GM10266 (cell line): Measurements from ENCODE around the gene PPP2R2B.
"Not testable (repeated sequence)": the region's sequence is repeated elsewhere in the genome, so short reads cannot be mapped to it uniquely, and the experiment has no call there.

Experiments
- DNase-seq: peaks from one replicate; pipeline ENCODE4 v3.0.0; 2012; ENCODE audit errors: extremely low spot score
- TF ChIP-seq, protein P1 (sequence below): IDR thresholded peaks from 2 replicates; pipeline ENCODE4 v1.5.1; 2012; ENCODE audit warnings: mild to moderate bottlenecking, low read depth; ENCODE audit not compliant: control insufficient read depth, insufficient read depth; ENCODE audit errors: missing control alignments

Gene PPP2R2B

DNA sequence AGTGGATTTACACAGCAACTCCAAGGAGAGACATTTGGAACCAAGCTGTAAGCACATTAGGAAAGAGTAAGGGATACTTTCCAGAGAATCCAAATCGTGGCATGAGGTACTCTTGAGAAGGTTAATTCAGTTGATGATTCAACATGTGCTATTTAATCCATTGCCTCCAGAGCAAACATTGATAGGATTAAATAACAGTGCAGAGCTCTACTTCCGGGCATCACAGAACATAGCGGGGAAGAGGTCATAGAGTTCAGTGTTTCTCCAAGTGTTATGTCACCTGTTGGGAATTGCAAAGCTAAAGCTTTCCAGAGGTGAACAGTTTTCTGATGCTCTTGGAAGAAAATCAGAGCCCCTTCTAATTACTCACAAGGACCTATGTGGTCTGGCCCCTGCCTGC, 127.5 kb downstream of the PPP2R2B start:
- TF ChIP-seq, protein P1, sequence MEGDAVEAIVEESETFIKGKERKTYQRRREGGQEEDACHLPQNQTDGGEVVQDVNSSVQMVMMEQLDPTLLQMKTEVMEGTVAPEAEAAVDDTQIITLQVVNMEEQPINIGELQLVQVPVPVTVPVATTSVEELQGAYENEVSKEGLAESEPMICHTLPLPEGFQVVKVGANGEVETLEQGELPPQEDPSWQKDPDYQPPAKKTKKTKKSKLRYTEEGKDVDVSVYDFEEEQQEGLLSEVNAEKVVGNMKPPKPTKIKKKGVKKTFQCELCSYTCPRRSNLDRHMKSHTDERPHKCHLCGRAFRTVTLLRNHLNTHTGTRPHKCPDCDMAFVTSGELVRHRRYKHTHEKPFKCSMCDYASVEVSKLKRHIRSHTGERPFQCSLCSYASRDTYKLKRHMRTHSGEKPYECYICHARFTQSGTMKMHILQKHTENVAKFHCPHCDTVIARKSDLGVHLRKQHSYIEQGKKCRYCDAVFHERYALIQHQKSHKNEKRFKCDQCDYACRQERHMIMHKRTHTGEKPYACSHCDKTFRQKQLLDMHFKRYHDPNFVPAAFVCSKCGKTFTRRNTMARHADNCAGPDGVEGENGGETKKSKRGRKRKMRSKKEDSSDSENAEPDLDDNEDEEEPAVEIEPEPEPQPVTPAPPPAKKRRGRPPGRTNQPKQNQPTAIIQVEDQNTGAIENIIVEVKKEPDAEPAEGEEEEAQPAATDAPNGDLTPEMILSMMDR: no peak
- DNase-seq: no peak

DNA sequence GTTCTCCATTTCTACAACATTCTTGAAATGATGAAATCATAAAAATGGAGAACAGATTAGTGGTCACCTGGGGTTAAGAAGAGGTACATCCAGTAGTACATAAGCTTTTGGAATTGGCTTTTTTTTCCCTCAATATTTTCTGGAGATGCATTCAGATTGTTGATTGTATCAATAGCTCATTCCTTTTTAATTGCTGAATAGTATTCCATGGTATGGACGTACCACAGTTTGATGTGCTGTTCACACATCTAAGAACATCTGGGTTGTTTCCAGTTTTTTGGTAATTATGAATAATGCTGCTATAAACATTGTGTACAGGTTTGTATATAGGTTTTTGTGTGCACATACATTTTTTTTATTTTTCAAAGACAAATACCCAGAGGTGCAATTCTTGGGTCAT, 130.0 kb downstream of the PPP2R2B start:
- DNase-seq: no peak
- TF ChIP-seq, protein P1: no peak

DNA sequence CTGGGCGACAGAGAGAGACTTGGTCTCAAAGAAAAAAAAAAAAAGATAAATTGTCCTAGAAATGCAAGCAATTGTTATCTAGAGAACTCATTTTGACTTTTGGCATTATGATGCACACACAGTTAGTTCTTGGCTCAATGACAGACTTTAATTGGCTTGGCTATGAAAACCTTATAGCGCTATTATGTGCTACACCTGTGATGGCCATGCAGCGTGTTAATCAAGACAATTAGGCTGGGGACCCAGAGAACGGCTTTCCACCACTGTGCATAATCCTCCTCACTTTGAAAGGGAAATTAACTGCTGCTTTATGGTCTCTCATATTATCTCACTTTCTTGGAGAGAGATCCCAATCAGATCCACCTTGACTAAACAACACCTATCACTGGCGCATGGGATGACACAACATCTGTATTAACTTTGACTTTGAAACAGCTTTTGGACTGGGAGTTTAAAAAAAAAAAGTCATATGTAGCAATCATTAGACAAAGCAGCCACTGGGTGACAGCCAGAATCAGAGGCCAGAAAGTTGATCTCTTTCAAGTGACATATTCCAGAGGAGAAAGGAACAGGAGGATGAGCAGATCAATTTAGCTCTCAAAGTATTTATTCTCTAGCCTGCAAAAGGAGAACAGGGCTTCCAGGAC, 132.5 kb downstream of the PPP2R2B start:
- DNase-seq: no peak
- TF ChIP-seq, protein P1: no peak

DNA sequence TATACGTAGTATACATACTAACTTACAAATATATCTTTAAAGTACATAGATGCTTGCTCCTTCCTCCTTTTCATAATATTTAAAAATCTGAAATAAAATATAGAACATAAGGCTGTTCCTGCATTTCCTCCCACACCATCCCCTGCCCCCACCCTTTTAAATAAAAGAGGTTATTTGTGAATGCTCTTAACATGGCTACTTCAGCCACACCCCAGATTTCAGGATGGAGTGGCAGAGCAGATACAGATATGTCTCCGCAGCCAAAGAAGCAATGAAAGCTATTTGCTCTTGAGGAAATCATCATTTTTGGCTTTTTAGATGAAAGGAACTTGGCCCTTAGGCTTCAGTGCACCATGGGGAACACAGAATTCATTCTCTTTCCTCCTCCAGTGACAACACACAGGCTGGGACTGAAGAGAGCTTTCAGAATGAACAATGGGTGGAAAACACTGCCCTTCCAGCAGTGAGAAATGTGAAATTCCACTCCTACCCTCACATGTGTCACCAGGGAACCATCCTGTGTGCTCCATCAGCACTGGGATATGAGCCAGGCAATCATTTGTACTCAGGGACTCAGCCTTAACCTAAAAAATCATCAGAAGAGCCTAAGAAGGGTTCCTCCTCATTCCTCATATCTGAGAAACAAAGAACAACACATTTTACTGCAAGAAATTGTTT, 134.3 kb downstream of the PPP2R2B start:
- DNase-seq: no peak
- TF ChIP-seq, protein P1: no peak

DNA sequence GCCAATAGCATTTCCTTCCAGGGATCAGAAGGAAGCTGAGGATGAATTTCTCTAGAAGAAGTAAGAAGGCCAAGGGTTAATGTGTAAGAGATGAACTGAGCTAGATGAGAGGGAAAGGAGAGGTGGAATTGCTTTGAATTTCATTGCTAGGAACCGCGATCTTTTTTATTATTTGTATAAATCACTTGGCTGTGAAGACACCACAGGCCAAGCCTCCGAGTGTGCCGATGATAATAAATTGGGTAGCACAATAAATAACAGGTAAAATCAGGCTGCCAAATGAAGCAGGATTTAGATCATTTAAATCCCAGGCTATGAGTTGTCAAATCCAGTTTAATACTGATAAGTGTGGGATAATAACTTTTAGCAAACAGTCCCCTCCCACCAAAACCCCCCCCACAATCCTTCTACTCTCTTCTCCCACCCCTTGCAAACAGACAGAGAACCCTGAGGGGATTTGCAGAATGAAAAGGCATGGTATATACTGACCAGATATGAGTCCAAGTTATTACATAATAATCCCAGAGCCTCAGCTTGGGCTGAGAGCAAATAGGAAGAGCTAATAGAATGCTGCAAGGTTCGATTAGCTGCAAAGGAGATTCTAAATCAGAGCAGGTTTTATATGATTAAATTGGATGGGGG, 143.5 kb downstream of the PPP2R2B start:
- no peak for DNase-seq
- TF ChIP-seq, protein P1: no peak

DNA sequence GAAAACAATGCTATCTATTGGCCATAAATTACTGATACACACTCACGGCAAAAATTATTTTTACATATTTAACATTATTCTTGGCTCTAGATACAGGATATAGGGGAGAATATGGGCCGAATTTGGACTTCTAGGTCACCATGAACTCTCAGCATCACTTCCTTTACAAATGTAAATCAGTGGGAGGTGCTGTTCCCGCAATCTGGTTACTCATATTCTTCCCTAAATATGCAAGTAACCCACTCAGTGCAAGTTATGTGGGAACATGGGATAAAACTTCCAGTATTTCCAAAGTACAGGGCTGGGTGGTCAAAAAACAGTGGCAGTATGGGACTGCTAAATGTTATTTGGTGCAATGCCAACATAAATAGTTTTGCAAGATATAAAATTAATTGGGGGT, 145.6 kb downstream of the PPP2R2B start:
- DNase-seq: no peak
- TF ChIP-seq, protein P1: no peak

DNA sequence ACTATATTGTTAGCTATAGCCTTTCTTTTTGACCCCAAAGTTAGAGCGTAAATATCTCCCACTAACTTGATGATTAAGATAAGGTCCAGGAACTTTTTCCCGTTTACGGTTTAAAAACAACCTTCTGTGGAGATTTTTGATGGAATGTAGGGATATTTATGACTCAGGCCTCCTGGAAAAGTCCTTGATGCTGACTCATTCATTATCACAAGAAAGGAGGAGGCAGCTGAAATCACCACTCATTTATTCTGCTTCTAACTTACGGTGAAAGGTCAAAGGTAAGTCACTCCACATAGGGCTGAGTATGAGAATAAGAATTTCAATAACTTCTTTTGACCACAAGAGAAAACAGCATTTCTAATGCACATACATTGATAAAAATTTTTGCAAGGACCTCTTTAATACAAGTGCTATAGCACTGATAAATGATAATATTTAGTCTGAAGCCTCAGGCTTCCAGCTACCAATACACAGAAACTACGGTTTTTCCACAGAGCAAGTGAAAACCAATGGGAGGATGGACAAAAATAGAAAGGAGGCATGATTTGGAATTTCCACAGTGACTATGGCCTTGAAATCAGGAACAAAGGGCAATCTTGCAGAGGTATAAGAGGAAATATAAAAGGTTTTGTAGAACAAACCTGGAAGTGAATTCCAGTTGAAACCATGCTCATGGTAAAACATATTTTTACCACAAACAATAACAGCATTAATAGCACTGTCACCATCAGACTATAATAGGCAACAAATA, 146.5 kb downstream of the PPP2R2B start:
- TF ChIP-seq, protein P1: no peak
- no peak for DNase-seq

DNA sequence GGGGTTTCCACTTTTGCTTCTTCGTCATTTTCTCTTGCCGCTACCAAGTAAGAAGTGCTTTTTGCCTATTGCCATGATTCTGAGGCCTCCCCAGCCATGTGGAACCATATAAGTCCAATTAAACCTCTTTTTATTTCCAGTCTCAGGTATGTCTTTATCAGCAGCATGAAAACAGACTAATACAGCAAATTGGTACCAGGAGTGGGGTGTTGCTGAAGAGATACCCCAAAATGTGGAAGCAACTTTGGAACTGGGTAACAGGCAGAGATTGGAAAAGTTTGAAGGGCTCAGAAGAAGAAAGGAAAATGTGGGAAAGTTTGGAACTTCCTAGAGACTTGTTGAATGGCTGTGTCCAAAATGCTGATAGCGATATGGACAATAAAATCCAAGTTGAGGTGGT, 149.8 kb downstream of the PPP2R2B start:
- DNase-seq: not testable (repeated sequence)
